HEK293T (cell line): ENCODE measurements around the gene RAMAC.

Experiments
- BHLHE40 ChIP-seq: fragments of 450-650 bp; IDR thresholded peaks from 2 replicates; pipeline ENCODE4 v1.6.1; 2016; ENCODE audit warnings: mild to moderate bottlenecking, moderate library complexity, borderline replicate concordance
- CTBP1 ChIP-seq: fragments of 450-650 bp; IDR thresholded peaks from 2 replicates; pipeline ENCODE4 v1.6.1; 2016; ENCODE audit warnings: borderline replicate concordance
- FOXK2 ChIP-seq: fragments of 450-650 bp; IDR thresholded peaks from 2 replicates; pipeline ENCODE4 v1.6.1; 2016; ENCODE audit warnings: mild to moderate bottlenecking
- SP1 ChIP-seq: fragments of 450-650 bp; IDR thresholded peaks from 2 replicates; pipeline ENCODE4 v1.6.1; 2017

- no peak for TF ChIP-seq FOXK2
- TF ChIP-seq SP1: no peak
- TF ChIP-seq CTBP1: no peak
- no peak for TF ChIP-seq BHLHE40
Observed at GRCh38 chr15:83039206-83039605, 53.2 kb downstream of the RAMAC start.
